ENCODE measurements around the gene CLIC4. TPM values are rescaled to one million over a fixed set of nuclear protein-coding genes. Genes with fewer than 3 reads are reported as not detected.

Gene CLIC4
- total and polyA plus RNA-seq, 4 donors: 15.0 to 40.7 (median 28.4) TPM

GRCh38 chr1:24865168-24865567 lies 119.9 kb downstream of the CLIC4 start:
- TF ChIP-seq TAF1 (conservative IDR thresholded peaks at IDR 0.05) (no peak), YY1 (IDR thresholded peaks at IDR 0.05) (no peak), CTCF (IDR thresholded peaks at IDR 0.05; ENCODE audit: low read depth, low read length, missing input control) (no peak), RAD21 (IDR thresholded peaks at IDR 0.05) (no peak), EGR1 (IDR thresholded peaks at IDR 0.05; ENCODE audit: low read depth in 2 of 2) (no peak)
- H3K9ac ChIP-seq (ENCODE audit: low read depth in 1 of 2, low read length in 2 of 2): no peak overlapping the region
- no peaks in the 10 kb centered on the region for H3K36me3 ChIP-seq (ENCODE audit: control insufficient read depth in 4 of 4, insufficient read depth in 3 of 4, low read depth in 1 of 4, low read length in 3 of 4)
- no peaks in the 10 kb centered on the region for H3K9me3 ChIP-seq (ENCODE audit: control insufficient read depth in 4 of 4, low read length in 3 of 4)
- no peak for DNase-seq (ENCODE audit: low spot score)
- 91% methylated on average over 7 of the region's 7 CpGs for WGBS
- no peaks in the 10 kb centered on the region for H3K27me3 ChIP-seq (ENCODE audit: control insufficient read depth in 4 of 4, insufficient read depth in 4 of 4, low read length in 3 of 4)
- no peak overlapping the region for H3K27ac ChIP-seq (ENCODE audit: low read depth in 1 of 2, low read length in 2 of 2)
- H3K4me1 ChIP-seq (ENCODE audit: control insufficient read depth in 4 of 4, insufficient read depth in 4 of 4, low read length in 3 of 4): no peaks in the 10 kb centered on the region
- no peak overlapping the region for H3K4me3 ChIP-seq (ENCODE audit: low read depth in 1 of 3, low read length in 3 of 3)

- H3K27me3 ChIP-seq (ENCODE audit: control insufficient read depth in 4 of 4, insufficient read depth in 4 of 4, low read length in 3 of 4): no peaks in the 10 kb centered on the region
- H3K9me3 ChIP-seq (ENCODE audit: control insufficient read depth in 4 of 4, low read length in 3 of 4): no peaks in the 10 kb centered on the region
- no peak for TF ChIP-seq FOXA1 (IDR thresholded peaks at IDR 0.05)
- TF ChIP-seq EGR1 (IDR thresholded peaks at IDR 0.05; ENCODE audit: low read depth in 2 of 2): no peak
- no peak for TF ChIP-seq SP1 (IDR thresholded peaks at IDR 0.05)
- TF ChIP-seq ZBTB33 (IDR thresholded peaks at IDR 0.05): no peak
- no peak for TF ChIP-seq FOXA2 (IDR thresholded peaks at IDR 0.05)
- WGBS: 95% methylated on average over 3 of the region's 3 CpGs
- no peaks in the 10 kb centered on the region for H3K4me1 ChIP-seq (ENCODE audit: control insufficient read depth in 4 of 4, insufficient read depth in 4 of 4, low read length in 3 of 4)
- no peak overlapping the region for H3K27ac ChIP-seq (ENCODE audit: low read depth in 1 of 2, low read length in 2 of 2)
- H3K4me3 ChIP-seq (ENCODE audit: low read depth in 1 of 3, low read length in 3 of 3): no peak overlapping the region
- no peak for DNase-seq (ENCODE audit: low spot score)
- no peak overlapping the region for H3K9ac ChIP-seq (ENCODE audit: low read depth in 1 of 2, low read length in 2 of 2)
- H3K36me3 ChIP-seq (ENCODE audit: control insufficient read depth in 4 of 4, insufficient read depth in 3 of 4, low read depth in 1 of 4, low read length in 3 of 4): no peaks in the 10 kb centered on the region
Observed at GRCh38 chr1:24865587-24865986, 120.3 kb downstream of the CLIC4 start.

GRCh38 chr1:24866211-24867083 lies 121.2 kb downstream of the CLIC4 start:
- WGBS: 82% methylated on average over 17 of the region's 17 CpGs
- H3K36me3 ChIP-seq (ENCODE audit: control insufficient read depth in 4 of 4, insufficient read depth in 3 of 4, low read depth in 1 of 4, low read length in 3 of 4): no peaks in the 10 kb centered on the region
- H3K4me3 ChIP-seq (ENCODE audit: low read depth in 1 of 3, low read length in 3 of 3): no peak overlapping the region
- H3K9ac ChIP-seq (ENCODE audit: low read depth in 1 of 2, low read length in 2 of 2): no peak overlapping the region
- no peaks in the 10 kb centered on the region for H3K4me1 ChIP-seq (ENCODE audit: control insufficient read depth in 4 of 4, insufficient read depth in 4 of 4, low read length in 3 of 4)
- DNase-seq (ENCODE audit: low spot score): no peak
- no peaks in the 10 kb centered on the region for H3K9me3 ChIP-seq (ENCODE audit: control insufficient read depth in 4 of 4, low read length in 3 of 4)
- H3K27me3 ChIP-seq (ENCODE audit: control insufficient read depth in 4 of 4, insufficient read depth in 4 of 4, low read length in 3 of 4): no peaks in the 10 kb centered on the region
- H3K27ac ChIP-seq (ENCODE audit: low read depth in 1 of 2, low read length in 2 of 2): no peak overlapping the region
- TF ChIP-seq JUND (IDR thresholded peaks at IDR 0.05): no peak
- no peak for TF ChIP-seq ZBTB33 (IDR thresholded peaks at IDR 0.05)
- no peak for TF ChIP-seq TAF1 (conservative IDR thresholded peaks at IDR 0.05)
- TF ChIP-seq RAD21 (IDR thresholded peaks at IDR 0.05): no peak
- TF ChIP-seq ATF3 (IDR thresholded peaks at IDR 0.05): no peak
- TF ChIP-seq SP1 (IDR thresholded peaks at IDR 0.05): no peak
- no peak for TF ChIP-seq HNF4A (conservative IDR thresholded peaks at IDR 0.05)
- TF ChIP-seq EGR1 (IDR thresholded peaks at IDR 0.05; ENCODE audit: low read depth in 2 of 2): no peak
- TF ChIP-seq YY1 (IDR thresholded peaks at IDR 0.05): no peak
- no peak for TF ChIP-seq CTCF (IDR thresholded peaks at IDR 0.05; ENCODE audit: low read depth, low read length, missing input control)
- no peak for TF ChIP-seq HNF4G (IDR thresholded peaks at IDR 0.05)
